Raji (cell line): ENCODE data around the gene IFT43.

Experiments
- POLR2A ChIP-seq: IDR thresholded peaks from 2 replicates; pipeline ENCODE4 v1.6.1; 2011; ENCODE audit warnings: low read depth, low read length, control low read depth; ENCODE audit not compliant: insufficient read depth

Gene IFT43

DNA sequence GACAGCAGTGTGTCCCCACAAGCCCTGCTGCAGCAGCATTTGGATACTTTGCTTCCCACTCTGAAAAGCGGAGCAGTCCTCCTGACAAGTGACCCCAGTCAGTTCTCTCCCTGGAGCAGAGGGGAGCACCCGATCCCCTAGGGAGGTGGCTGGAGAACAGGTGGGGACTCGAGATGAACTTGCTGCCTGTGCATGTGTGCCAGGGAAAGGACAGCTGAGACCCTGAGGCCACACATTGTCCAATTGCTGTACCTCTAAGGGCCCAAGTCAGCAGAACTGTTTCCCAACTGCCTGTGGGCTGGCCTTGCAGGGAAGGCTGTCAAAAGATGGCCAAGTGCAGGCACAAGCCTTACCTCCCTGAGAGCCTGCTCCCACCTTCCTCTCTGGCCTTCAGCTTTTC, 55.1 kb downstream of the IFT43 start:
- TF ChIP-seq POLR2A: no peak

DNA sequence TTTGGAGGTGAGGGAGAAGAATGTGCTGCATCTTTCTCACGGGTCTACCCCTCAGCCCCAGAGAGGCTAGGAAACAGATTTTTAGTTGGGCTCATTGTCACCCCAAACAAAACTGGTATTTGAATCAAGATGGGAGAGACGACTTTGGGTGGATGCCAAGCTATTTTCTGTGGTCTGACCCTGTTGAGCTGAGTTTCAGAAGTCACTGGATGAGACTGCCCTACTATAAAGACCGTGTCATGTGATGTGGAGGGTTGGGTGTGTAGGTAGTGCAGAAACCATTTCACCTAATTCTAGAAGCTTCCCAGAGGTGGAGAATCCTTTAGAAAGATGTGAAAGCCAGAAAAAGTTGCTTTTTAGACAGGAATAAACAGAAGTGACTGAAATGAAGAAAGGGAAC, 60.2 kb downstream of the IFT43 start:
- no peak for TF ChIP-seq POLR2A

DNA sequence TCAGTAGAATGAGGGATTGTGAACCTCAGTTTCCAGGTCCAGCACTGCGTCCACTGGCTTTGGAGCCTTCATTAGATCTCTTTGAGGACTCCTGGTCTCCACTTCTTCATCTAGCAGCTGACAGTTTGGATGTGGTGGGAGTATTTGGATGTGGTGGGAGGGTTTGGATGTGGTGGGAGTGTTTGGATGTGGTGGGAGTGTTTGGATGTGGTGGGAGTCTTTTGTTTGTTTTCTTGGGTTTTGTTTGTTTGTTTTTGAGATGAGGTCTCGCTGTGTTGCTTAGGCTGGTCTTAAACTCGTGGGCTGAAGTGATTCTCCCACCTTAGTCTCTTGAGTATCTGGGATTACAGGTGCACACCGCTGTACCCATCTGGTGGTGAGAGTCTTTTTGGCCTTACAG, 64.7 kb downstream of the IFT43 start:
- no peak for TF ChIP-seq POLR2A

GRCh38 chr14:76050797-76051392, 65.3 kb downstream of the IFT43 start:
- no peak for TF ChIP-seq POLR2A

DNA sequence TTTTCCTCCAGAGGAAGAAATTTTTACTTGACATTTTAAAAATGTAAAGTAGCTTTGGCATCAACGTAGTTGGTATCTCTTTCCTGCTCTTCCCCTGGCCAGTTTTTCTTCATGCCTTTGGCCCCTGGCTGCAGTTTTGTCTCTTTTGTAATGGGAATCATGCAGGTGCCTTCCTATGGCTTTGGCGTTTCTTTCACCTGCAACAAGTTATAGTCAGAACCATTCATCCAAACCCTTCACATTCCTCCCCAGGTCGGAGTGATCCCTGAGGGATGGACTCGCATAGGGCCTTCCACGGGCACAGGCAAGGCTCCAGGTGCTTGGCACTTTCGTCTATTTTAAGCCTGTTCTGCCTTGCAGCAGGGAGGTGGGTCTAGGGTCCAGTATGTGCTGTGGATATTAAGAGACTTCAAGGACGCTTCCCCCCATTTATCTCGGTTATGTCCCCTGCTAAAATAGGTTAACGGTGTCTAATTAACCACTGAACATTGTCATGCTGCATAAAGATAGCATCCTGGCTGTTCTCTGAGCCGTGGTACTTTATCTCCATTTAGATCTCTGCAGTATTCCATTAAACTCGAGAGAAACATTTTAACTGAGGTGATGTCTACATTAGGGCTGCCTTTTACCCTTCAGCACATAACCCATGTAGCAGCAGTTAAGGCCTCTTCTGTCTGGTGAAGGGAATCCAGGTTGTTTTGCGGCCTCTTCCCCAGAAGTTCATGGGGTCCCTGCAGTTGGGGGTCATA, 66.3 kb downstream of the IFT43 start:
- TF ChIP-seq POLR2A: no peak

DNA sequence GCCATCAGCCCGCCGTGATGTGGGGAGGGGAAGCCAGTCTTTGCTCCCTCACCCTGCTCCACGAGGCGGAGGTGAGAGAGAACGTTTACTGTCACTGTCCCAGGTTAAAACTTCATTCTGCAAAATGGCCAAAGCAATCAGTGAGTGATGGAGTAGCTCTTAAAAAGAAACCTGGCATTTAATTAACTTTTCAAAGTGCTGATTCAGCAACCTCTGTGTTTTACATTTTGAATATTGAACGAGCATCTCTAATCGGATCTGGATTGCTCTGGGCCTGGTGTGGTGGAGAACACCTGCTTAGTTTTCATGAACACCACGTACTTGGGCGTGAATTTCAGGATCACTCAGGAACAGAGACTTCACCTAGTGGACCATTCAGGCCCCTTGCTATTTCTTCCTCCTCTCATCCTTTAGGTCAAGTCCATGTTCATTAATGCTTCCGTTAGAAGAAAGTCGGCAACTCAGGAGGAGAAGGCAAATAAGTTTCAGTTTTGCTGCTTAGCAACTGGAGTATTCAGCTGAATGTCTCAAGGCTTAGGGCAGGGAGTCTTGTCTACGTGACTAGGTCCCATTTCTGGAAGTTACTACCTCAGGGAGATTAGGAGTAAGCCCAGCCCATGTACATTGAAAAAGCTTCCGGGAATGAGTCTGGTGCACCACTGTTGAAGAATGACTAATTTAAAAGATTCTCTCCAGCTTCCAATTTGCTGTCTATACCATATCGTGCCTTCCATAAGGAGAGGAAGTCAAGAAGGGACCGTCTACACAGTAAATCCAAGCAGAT, 68.2 kb downstream of the IFT43 start:
- TF ChIP-seq POLR2A: no peak

GRCh38 chr14:76055330-76055729, 69.8 kb downstream of the IFT43 start:
- no peak for TF ChIP-seq POLR2A

- no peak for TF ChIP-seq POLR2A
Observed at GRCh38 chr14:76056128-76056527, 70.6 kb downstream of the IFT43 start.

- TF ChIP-seq POLR2A: no peak
Observed at GRCh38 chr14:76057914-76058313, 72.4 kb downstream of the IFT43 start.

GRCh38 chr14:76063327-76063726, 77.8 kb downstream of the IFT43 start:
- TF ChIP-seq POLR2A: no peak

GRCh38 chr14:76065519-76065918, 80.0 kb downstream of the IFT43 start:
- TF ChIP-seq POLR2A: no peak

GRCh38 chr14:76067536-76067935, 82.0 kb downstream of the IFT43 start:
- TF ChIP-seq POLR2A: no peak

GRCh38 chr14:76073717-76074116, 88.2 kb downstream of the IFT43 start:
- no peak for TF ChIP-seq POLR2A

- TF ChIP-seq POLR2A: no peak
Observed at GRCh38 chr14:76077340-76077739, 91.8 kb downstream of the IFT43 start.

DNA sequence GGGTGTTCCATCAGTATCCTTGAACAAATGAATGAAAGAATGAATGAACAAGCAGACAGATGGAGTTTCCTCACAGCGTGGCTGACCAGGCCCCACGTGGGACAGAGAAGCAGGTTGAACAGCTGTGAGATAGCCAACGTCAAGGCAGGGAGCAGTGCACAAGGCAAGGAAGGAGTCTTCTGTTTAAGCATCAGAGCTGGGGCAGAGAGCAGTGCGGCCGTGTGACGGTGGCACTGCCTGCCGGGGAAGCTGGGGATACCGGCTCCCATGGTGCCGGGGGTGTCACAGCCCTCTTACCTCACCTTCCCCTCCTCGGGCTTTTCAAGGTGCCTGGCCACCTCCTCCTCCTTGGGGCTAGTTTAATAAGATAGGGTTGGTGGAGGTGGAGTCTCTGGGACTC, 92.9 kb downstream of the IFT43 start:
- TF ChIP-seq POLR2A: no peak

GRCh38 chr14:76080025-76080424, 94.5 kb downstream of the IFT43 start:
- TF ChIP-seq POLR2A: no peak
